ENCODE data around the gene STMN3. TPM values are rescaled to one million over a fixed set of nuclear protein-coding genes. Genes with fewer than 3 reads are reported as not detected.
A peak's percentile ranks its signal among the peaks of the same experiment; 100 is the strongest.
"Not testable (repeated sequence)": the region's sequence is repeated elsewhere in the genome, so short reads cannot be mapped to it uniquely, and the experiment has no call there.

STMN3 gene
- total RNA-seq, 1 donor from 2014 or later, result 0.51 TPM

GRCh38 chr20:63657937-63658748 is 4.9 kb upstream of the STMN3 start, which contains the start of gene RTEL1:
TSS of gene RTEL1 (plus strand) at chr20:63658312. CDS start at chr20:63659403, 1,091 bp downstream.
- peak; percentile 80 to 97 for DNase-seq (ENCODE audit: low read depth in 2 of 2)

GRCh38 chr20:63657260-63657936 is 4.2 kb upstream of the STMN3 start:
- DNase-seq (ENCODE audit: low read depth in 2 of 2), result no peak

GRCh38 chr20:63656451-63656850 is 3.2 kb upstream of the STMN3 start:
- no peak for DNase-seq (ENCODE audit: low read depth in 2 of 2)

GRCh38 chr20:63655249-63655648 is 2.0 kb upstream of the STMN3 start:
- no peak for DNase-seq (ENCODE audit: low read depth in 2 of 2)

- DNase-seq (ENCODE audit: low read depth in 2 of 2), result no peak
Measured at GRCh38 chr20:63653974-63654668, 897 bp upstream of the STMN3 start.

GRCh38 chr20:63652192-63652980 is 838 bp downstream of the STMN3 start:
- DNase-seq (ENCODE audit: low read depth in 2 of 2), result no peak

- no peak for DNase-seq (ENCODE audit: low read depth in 2 of 2)
Measured at GRCh38 chr20:63651942-63652191, 1.4 kb downstream of the STMN3 start.

- DNase-seq (ENCODE audit: low read depth in 2 of 2), result not testable (repeated sequence)
Measured at GRCh38 chr20:63650486-63650885, 2.7 kb downstream of the STMN3 start.

- no peak for DNase-seq (ENCODE audit: low read depth in 2 of 2)
Measured at GRCh38 chr20:63648895-63649589, 4.2 kb downstream of the STMN3 start.

- no peak for DNase-seq (ENCODE audit: low read depth in 2 of 2)
Measured at GRCh38 chr20:63648190-63648589, 5.0 kb downstream of the STMN3 start.

- no peak for DNase-seq (ENCODE audit: low read depth in 2 of 2)
Measured at GRCh38 chr20:63645218-63645617, 8.0 kb downstream of the STMN3 start.

GRCh38 chr20:63643946-63644345 is 9.3 kb downstream of the STMN3 start:
- no peak for DNase-seq (ENCODE audit: low read depth in 2 of 2)

- DNase-seq (ENCODE audit: low read depth in 2 of 2), result no peak
Measured at GRCh38 chr20:63643499-63643898, 9.7 kb downstream of the STMN3 start.

GRCh38 chr20:63642527-63643247 is 10.5 kb downstream of the STMN3 start:
- no peak for DNase-seq (ENCODE audit: low read depth in 2 of 2)

- peak; percentile 43 to 90 for DNase-seq (ENCODE audit: low read depth in 2 of 2)
Measured at GRCh38 chr20:63641792-63642523, 11.3 kb downstream of the STMN3 start.

GRCh38 chr20:63641146-63641791 is 12.0 kb downstream of the STMN3 start:
- peak in 1 of 2 donors; percentile 15 for DNase-seq (ENCODE audit: low read depth in 2 of 2)

GRCh38 chr20:63640686-63641085 is 12.5 kb downstream of the STMN3 start:
- DNase-seq (ENCODE audit: low read depth in 2 of 2), result not testable (repeated sequence)

- DNase-seq (ENCODE audit: low read depth in 2 of 2), result no peak
Measured at GRCh38 chr20:63640086-63640485, 13.1 kb downstream of the STMN3 start.

All from dermis microvascular lymphatic vessel endothelial cell (primary cell).